Mammary epithelial cell (primary cell): ENCODE measurements around the gene CPED1.

Experiments
- CTCF ChIP-seq, 2 donors: IDR thresholded peaks in 1 of 2; conservative IDR thresholded peaks in 1 of 2; 2 replicates each; pipeline ENCODE4 v1.5.1; 2011 to 2012; ENCODE audit warnings: inconsistent platforms in 2 of 2, low read length in 2 of 2, mild to moderate bottlenecking in 2 of 2, control low read depth in 1 of 2, low read depth in 1 of 2; ENCODE audit not compliant: insufficient read depth in 1 of 2; ENCODE audit errors: extremely low read depth in 1 of 2
- EZH2 ChIP-seq: IDR thresholded peaks from 2 replicates; pipeline ENCODE4 v1.6.1; 2012; ENCODE audit warnings: low read length, inconsistent platforms, borderline replicate concordance

- TF ChIP-seq CTCF (conservative IDR thresholded peaks at IDR 0.05 in 1 of 2, IDR thresholded peaks at IDR 0.05 in 1 of 2; ENCODE audit: extremely low read depth in 1 of 2, insufficient read depth in 1 of 2, low read depth in 1 of 2, low read length in 2 of 2) (no peak), EZH2 (no peak)
Observed at GRCh38 chr7:121178452-121178851, 189.9 kb downstream of the CPED1 start.
